ENCODE data around the gene FRAS1. TPM values are rescaled to one million over a fixed set of nuclear protein-coding genes. Genes with fewer than 3 reads are reported as not detected.

FRAS1 gene
- total and polyA plus RNA-seq, 8 donors: 15.3 to 48.9 (median 40.4) TPM

GRCh38 chr4:78057600-78058550 lies 752 bp downstream of the FRAS1 start:
- Histone ChIP-seq H3K4me3 (peak overlapping the region; percentile 45 to 58), H3K27ac (peak overlapping the region in 1 of 2 donors; percentile 65), H3K27me3 (peaks cover 0 to 84% of the 10 kb centered on the region in 2 donors), H3K4me1 (peaks cover 3 to 29% of the 10 kb centered on the region in 2 donors), H3K9me3 (no peaks in the 10 kb centered on the region), H3K36me3 (no peaks in the 10 kb centered on the region)
- ATAC-seq (peak; percentile 54), DNase-seq (peak; percentile 51 to 83 (median 62))
- TF ChIP-seq, protein P1, sequence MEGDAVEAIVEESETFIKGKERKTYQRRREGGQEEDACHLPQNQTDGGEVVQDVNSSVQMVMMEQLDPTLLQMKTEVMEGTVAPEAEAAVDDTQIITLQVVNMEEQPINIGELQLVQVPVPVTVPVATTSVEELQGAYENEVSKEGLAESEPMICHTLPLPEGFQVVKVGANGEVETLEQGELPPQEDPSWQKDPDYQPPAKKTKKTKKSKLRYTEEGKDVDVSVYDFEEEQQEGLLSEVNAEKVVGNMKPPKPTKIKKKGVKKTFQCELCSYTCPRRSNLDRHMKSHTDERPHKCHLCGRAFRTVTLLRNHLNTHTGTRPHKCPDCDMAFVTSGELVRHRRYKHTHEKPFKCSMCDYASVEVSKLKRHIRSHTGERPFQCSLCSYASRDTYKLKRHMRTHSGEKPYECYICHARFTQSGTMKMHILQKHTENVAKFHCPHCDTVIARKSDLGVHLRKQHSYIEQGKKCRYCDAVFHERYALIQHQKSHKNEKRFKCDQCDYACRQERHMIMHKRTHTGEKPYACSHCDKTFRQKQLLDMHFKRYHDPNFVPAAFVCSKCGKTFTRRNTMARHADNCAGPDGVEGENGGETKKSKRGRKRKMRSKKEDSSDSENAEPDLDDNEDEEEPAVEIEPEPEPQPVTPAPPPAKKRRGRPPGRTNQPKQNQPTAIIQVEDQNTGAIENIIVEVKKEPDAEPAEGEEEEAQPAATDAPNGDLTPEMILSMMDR (IDR thresholded peaks at IDR 0.05): no peak
- intact Hi-C loops (cut with DNase I): no loop called here

DNA sequence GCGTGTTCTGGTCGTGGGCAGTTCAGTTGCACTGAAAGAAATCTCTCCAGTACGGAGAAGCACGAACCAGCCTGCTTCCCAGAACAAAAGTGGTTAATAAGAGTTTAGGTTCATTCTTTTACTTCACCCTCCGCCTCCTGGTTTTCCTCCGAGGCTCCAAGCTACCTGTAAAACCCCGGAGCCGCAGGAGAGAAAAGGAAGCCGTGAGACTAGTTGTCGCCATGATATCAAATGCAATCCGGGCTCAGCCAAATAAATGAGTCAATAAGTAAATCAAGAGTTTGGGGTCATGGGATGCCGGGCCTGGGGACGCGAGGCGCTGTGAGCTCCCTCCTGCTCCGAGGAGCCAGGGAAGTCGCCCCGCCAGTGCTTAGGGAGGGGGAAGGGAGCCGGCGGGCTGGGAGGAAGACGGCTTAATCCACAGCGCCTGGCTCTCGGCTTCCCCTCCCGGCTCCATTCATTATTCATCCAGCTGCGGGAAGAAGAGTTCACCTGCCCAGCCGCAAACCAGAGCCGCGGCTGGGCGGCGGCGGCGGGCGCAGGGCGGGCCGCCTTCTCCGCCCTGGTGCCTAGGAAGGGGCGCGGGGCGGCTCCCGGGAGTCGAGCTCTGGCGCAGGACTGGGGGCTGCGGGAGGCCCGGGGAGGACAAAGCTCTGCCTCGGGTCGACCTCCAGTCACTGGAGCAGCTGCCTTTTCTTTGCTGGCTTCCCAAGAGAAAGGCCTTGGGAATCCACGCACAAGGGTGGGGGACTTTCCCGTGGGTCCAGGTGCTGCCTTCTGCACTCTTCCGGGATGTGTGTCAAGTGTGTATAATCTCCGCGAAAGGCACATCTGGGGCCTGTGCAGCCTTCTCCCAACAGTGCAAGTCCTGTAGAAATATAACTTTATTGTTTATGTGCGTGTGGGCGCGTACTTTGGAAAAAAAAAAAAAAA lies 1.7 kb downstream of the FRAS1 start:
- no peaks in the 10 kb centered on the region for H3K36me3 ChIP-seq
- peak overlapping the region; percentile 45 to 58 for H3K4me3 ChIP-seq
- intact Hi-C loops (cut with DNase I): no loop called here
- no peaks in the 10 kb centered on the region for H3K9me3 ChIP-seq
- ATAC-seq (peak; percentile 57), DNase-seq (peak; percentile 31 to 83 (median 59))
- H3K27ac ChIP-seq: peak overlapping the region; percentile 47 to 60
- H3K4me1 ChIP-seq: peaks cover 3 to 29% of the 10 kb centered on the region in 2 donors
- H3K27me3 ChIP-seq: peaks cover 0 to 91% of the 10 kb centered on the region in 2 donors
- TF ChIP-seq, protein P1 (IDR thresholded peaks at IDR 0.05): no peak

DNA sequence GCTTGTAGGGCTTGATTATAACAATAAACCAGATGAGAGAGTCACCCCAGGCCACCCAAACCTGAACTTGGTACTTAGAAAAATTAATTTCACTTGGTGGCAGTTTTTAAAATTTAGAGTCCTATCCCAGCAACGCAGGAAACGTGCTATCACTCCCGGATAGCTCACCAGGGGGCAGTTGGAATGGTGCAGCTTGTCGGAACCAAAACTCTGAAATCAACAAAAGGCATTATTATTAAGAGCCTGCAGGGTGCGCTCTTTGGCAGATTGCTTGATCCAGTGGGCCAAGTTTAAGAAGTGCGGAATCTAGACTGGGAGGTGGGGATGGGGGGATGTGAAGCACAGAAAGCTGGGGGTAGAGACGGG lies 2.4 kb downstream of the FRAS1 start:
- Histone ChIP-seq H3K9me3 (no peaks in the 10 kb centered on the region), H3K4me1 (peaks cover 3 to 29% of the 10 kb centered on the region in 2 donors), H3K36me3 (no peaks in the 10 kb centered on the region), H3K4me3 (peak overlapping the region; percentile 45 to 58), H3K27me3 (peaks cover 0 to 90% of the 10 kb centered on the region in 2 donors), H3K27ac (peak overlapping the region in 1 of 2 donors; percentile 47)
- TF ChIP-seq, protein P1 (IDR thresholded peaks at IDR 0.05): peak in 1 of 2 donors; percentile 40
- intact Hi-C loops (cut with DNase I): no loop called here
- ATAC-seq (peak; percentile 75), DNase-seq (peak in 3 of 4 donors; percentile 51 to 91 (median 73))

DNA sequence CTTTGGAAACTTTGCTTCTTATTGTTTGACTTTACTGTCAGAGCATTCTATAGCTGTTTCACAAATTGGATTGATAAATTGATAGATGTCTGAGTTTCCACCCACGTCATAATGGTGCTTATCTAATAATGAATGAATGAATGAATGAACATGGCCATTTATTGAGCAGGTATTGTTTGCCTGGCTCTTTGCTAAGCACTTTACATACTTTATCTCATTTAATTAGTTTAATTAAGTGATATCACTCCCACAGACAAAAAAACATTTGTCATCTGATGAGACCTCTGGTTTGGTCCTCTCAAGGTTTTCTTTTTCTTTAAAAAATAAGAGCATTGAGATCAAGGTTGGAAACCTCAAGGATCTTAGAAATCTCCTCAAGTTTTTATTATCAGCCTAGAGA lies 2.8 kb downstream of the FRAS1 start:
- Histone ChIP-seq H3K4me1 (peaks cover 3 to 29% of the 10 kb centered on the region in 2 donors), H3K4me3 (no peak overlapping the region), H3K27me3 (peaks cover 0 to 85% of the 10 kb centered on the region in 2 donors), H3K27ac (no peak overlapping the region), H3K36me3 (no peaks in the 10 kb centered on the region), H3K9me3 (no peaks in the 10 kb centered on the region)
- TF ChIP-seq, protein P1 (IDR thresholded peaks at IDR 0.05): no peak
- ATAC-seq: no peak
- intact Hi-C loops (cut with DNase I): no loop called here
- DNase-seq: no peak
